CD8-positive, alpha-beta memory T cell (primary cell): ENCODE measurements around the gene PRKCB. TPM values are rescaled to one million over a fixed set of nuclear protein-coding genes. Genes with fewer than 3 reads are reported as not detected.
"Not testable (repeated sequence)": the region's sequence is repeated elsewhere in the genome, so short reads cannot be mapped to it uniquely, and the experiment has no call there.

Experiments
- CTCF ChIA-PET: fragments of 350-600 bp; sonication (Branson Sonifier 250); formaldehyde crosslinking; loops from one replicate; lab custom pipeline; 2021; ENCODE audit warnings: antibody characterized with exemption; lab: Charles Lee
- POLR2A ChIA-PET: fragments of 350-600 bp; sonication (Branson Sonifier 250); formaldehyde crosslinking; loops from one replicate; lab custom pipeline; 2021; ENCODE audit warnings: antibody characterized with exemption; lab: Charles Lee
- DNase-seq, 5 donors: peaks; one replicate each; pipeline versions ENCODE4 v3.0.0 to v3.0.0-alpha.2; 2020 to 2022; ENCODE audit warnings: mixed read lengths in 1 of 5
- H3K27ac ChIP-seq: one replicate; pipeline ENCODE4 v1.7.0; 2013; ENCODE audit warnings: low read depth, mild to moderate bottlenecking, low read length, moderate library complexity
- H3K27me3 ChIP-seq: 2 replicates; pipeline ENCODE4 v1.7.0; 2013; ENCODE audit warnings: low read length, mild to moderate bottlenecking; ENCODE audit not compliant: insufficient read depth, poor library complexity, severe bottlenecking
- H3K36me3 ChIP-seq: 2 replicates; pipeline ENCODE4 v1.7.0; 2013; ENCODE audit warnings: mild to moderate bottlenecking, low read length, moderate library complexity; ENCODE audit not compliant: insufficient read depth
- H3K4me1 ChIP-seq: 2 replicates; pipeline ENCODE4 v1.7.0; 2013; ENCODE audit warnings: mild to moderate bottlenecking, low read length, moderate library complexity; ENCODE audit not compliant: insufficient read depth
- H3K4me3 ChIP-seq: 2 replicates; pipeline ENCODE4 v1.7.0; 2013; ENCODE audit warnings: mild to moderate bottlenecking, low read length
- H3K9me3 ChIP-seq: 2 replicates; pipeline ENCODE4 v1.7.0; 2013; ENCODE audit warnings: mild to moderate bottlenecking, low read length
- H3K27ac Mint-ChIP-seq, 8 donors: one replicate each; pipeline ENCODE4 v1.8.0; 2020 to 2021; ENCODE audit warnings: mixed read lengths in 8 of 8, mild to moderate bottlenecking in 6 of 8, inconsistent platforms in 3 of 8, moderate library complexity in 3 of 8
- H3K27me3 Mint-ChIP-seq, 2 donors: one replicate each; pipeline ENCODE4 v1.8.0; 2020 to 2021; ENCODE audit warnings: mixed read lengths in 2 of 2, mild to moderate bottlenecking in 1 of 2, moderate library complexity in 1 of 2
- H3K36me3 Mint-ChIP-seq, 3 donors: one replicate each; pipeline ENCODE4 v1.8.0; 2020 to 2021; ENCODE audit warnings: mixed read lengths in 3 of 3, inconsistent platforms in 1 of 3, mild to moderate bottlenecking in 1 of 3
- H3K4me1 Mint-ChIP-seq, 3 donors: one replicate each; pipeline ENCODE4 v1.8.0; 2020 to 2021; ENCODE audit warnings: mixed read lengths in 3 of 3, inconsistent platforms in 1 of 3, mild to moderate bottlenecking in 1 of 3
- H3K4me3 Mint-ChIP-seq, 7 donors: one replicate each; pipeline ENCODE4 v1.8.0; 2020 to 2021; ENCODE audit warnings: mixed read lengths in 7 of 7, mild to moderate bottlenecking in 6 of 7, moderate library complexity in 4 of 7, inconsistent platforms in 2 of 7
- H3K9me3 Mint-ChIP-seq, 5 donors: one replicate each; pipeline ENCODE4 v1.8.0; 2020 to 2022; ENCODE audit warnings: mixed read lengths in 5 of 5, mild to moderate bottlenecking in 3 of 5, moderate library complexity in 2 of 5, inconsistent platforms in 1 of 5
- polyA plus RNA-seq: library from polyadenylated mRNA; unstranded; fragments of 300-500 nt; fragmentation: Illumina TruSeq; gene quantifications from one replicate; pipeline ENCODE4 v1.2.3, GENCODE V29; 2021
- total RNA-seq, 2 experiments: library from RNA; stranded (reverse); gene quantifications; one replicate each; pipeline ENCODE4 v1.2.3, GENCODE V29; 2021

Gene PRKCB
- total and polyA plus RNA-seq, 3 experiments from 2014 or later = 96.5 to 136 (median 98.2) TPM

- H3K27me3 Mint-ChIP-seq, CTCF ChIA-PET, H3K9me3 ChIP-seq, H3K36me3 ChIP-seq, H3K4me3 Mint-ChIP-seq, H3K4me3 ChIP-seq, H3K27ac ChIP-seq, H3K27ac Mint-ChIP-seq, H3K27me3 ChIP-seq, POLR2A ChIA-PET, DNase-seq, H3K9me3 Mint-ChIP-seq: not testable (repeated sequence)
- Mint-ChIP-seq H3K4me1 (peaks cover 50 to 72% (median 66%) of the 10 kb centered on the region in 3 donors), H3K36me3 (peaks cover 11 to 27% (median 21%) of the 10 kb centered on the region in 3 donors)
- peaks cover 11% of the 10 kb centered on the region for H3K4me1 ChIP-seq
Observed at GRCh38 chr16:23916552-23916951, 80.8 kb downstream of the PRKCB start.

- Mint-ChIP-seq H3K36me3 (peaks cover 10 to 23% (median 21%) of the 10 kb centered on the region in 3 donors), H3K9me3 (no peaks in the 10 kb centered on the region), H3K27ac (peak overlapping the region in 1 of 8 donors; percentile 69), H3K4me3 (no peak overlapping the region), H3K4me1 (peaks cover 57 to 78% (median 76%) of the 10 kb centered on the region in 3 donors), H3K27me3 (no peaks in the 10 kb centered on the region)
- Histone ChIP-seq H3K27me3 (no peaks in the 10 kb centered on the region), H3K4me3 (no peak overlapping the region), H3K36me3 (no peaks in the 10 kb centered on the region), H3K27ac (no peak overlapping the region), H3K4me1 (peaks cover 11% of the 10 kb centered on the region), H3K9me3 (no peaks in the 10 kb centered on the region)
- ChIA-PET POLR2A (no interaction called here), CTCF (no interaction called here)
- no peak for DNase-seq
Observed at GRCh38 chr16:23917621-23918020, 81.8 kb downstream of the PRKCB start.

DNA sequence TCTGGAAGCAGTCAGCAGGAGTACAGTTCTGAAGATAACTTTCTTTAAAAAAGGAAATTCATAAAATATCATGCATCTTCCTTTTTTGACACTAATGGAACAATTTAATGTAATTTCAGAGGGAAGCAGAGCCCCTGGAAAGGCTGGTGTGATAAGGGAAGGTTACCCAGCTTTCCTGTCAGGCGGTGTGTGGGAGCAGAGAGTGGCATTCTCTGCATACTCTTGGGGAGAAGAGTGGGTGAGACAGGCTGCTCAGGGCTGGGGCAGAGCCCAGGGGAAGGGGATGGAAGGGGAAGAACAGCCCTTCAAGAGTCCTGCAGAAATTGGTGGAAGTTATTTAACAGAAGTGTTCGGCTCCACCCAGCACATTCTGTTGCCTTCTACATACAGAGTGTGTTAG lies 84.7 kb downstream of the PRKCB start:
- POLR2A ChIA-PET = no interaction called here
- H3K9me3 ChIP-seq = no peaks in the 10 kb centered on the region
- H3K4me3 ChIP-seq = no peak overlapping the region
- peak overlapping the region in 1 of 7 donors; percentile 75 for H3K4me3 Mint-ChIP-seq
- no peaks in the 10 kb centered on the region for H3K36me3 ChIP-seq
- H3K4me1 ChIP-seq = peaks cover 11% of the 10 kb centered on the region
- no peaks in the 10 kb centered on the region for H3K27me3 Mint-ChIP-seq
- no peak overlapping the region for H3K27ac ChIP-seq
- peaks cover 18 to 24% (median 21%) of the 10 kb centered on the region in 3 donors for H3K36me3 Mint-ChIP-seq
- no peaks in the 10 kb centered on the region for H3K9me3 Mint-ChIP-seq
- peaks cover 52 to 83% (median 78%) of the 10 kb centered on the region in 3 donors for H3K4me1 Mint-ChIP-seq
- H3K27ac Mint-ChIP-seq = peak overlapping the region in 1 of 8 donors; percentile 43
- no peak for DNase-seq
- no peaks in the 10 kb centered on the region for H3K27me3 ChIP-seq
- CTCF ChIA-PET = no interaction called here

DNA sequence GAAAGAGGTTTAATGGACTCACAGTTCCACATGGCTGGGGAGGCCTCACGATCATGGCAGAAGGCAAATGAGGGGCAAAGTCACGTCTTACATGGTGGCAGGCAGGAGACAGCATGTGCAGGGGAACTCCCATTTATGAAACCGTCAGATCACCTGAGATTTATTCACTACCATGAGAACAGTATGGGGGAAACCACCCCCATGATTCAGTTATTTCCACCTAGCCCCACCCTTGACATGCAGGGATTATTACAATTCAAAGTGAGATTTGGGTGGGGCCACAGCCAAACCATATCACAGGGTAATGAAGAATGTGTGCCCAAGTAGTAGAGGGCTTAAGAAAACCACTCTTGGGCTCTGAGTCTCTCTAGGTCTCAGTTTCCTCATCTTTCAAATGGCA lies 85.1 kb downstream of the PRKCB start:
- CTCF ChIA-PET = interaction anchor here (1.4 kb wide), 1 partner anchor 89 kb away, joined by 5 read pairs; no protein-coding TSS in a partner anchor
- H3K4me3 ChIP-seq = no peak overlapping the region
- Mint-ChIP-seq H3K27ac (peak overlapping the region in 3 of 8 donors; percentile 10 to 43 (median 24)), H3K9me3 (no peaks in the 10 kb centered on the region), H3K4me1 (peaks cover 51 to 85% (median 81%) of the 10 kb centered on the region in 3 donors), H3K36me3 (peaks cover 21 to 27% (median 25%) of the 10 kb centered on the region in 3 donors), H3K27me3 (no peaks in the 10 kb centered on the region), H3K4me3 (no peak overlapping the region)
- DNase-seq = no peak
- POLR2A ChIA-PET = no interaction called here
- peaks cover 11% of the 10 kb centered on the region for H3K4me1 ChIP-seq
- no peaks in the 10 kb centered on the region for H3K36me3 ChIP-seq
- no peak overlapping the region for H3K27ac ChIP-seq
- no peaks in the 10 kb centered on the region for H3K9me3 ChIP-seq
- H3K27me3 ChIP-seq = no peaks in the 10 kb centered on the region

GRCh38 chr16:23922406-23922805 lies 86.6 kb downstream of the PRKCB start:
- H3K27me3 ChIP-seq = no peaks in the 10 kb centered on the region

GRCh38 chr16:23924128-23924527 lies 88.3 kb downstream of the PRKCB start:
- Mint-ChIP-seq H3K27ac (peak overlapping the region in 3 of 8 donors; percentile 41 to 71 (median 54)), H3K36me3 (peaks cover 19 to 22% (median 19%) of the 10 kb centered on the region in 3 donors)
- CTCF ChIA-PET = no interaction called here

More at GRCh38 chr16:23922406-23922805, 86.6 kb downstream of the PRKCB start:
- Histone ChIP-seq H3K36me3 (no peaks in the 10 kb centered on the region), H3K4me3 (no peak overlapping the region), H3K27ac (no peak overlapping the region), H3K4me1 (peaks cover 11% of the 10 kb centered on the region), H3K9me3 (no peaks in the 10 kb centered on the region)
- CTCF ChIA-PET = interaction anchor here (1.4 kb wide), 1 partner anchor 88 kb away, joined by 5 read pairs; no protein-coding TSS in a partner anchor
- DNase-seq = no peak
- no peaks in the 10 kb centered on the region for H3K9me3 Mint-ChIP-seq
- no peaks in the 10 kb centered on the region for H3K27me3 Mint-ChIP-seq
- peaks cover 54 to 83% (median 78%) of the 10 kb centered on the region in 3 donors for H3K4me1 Mint-ChIP-seq
- H3K27ac Mint-ChIP-seq = peak overlapping the region in 2 of 8 donors; percentile 29 to 48
- POLR2A ChIA-PET = no interaction called here
- H3K4me3 Mint-ChIP-seq = no peak overlapping the region
- H3K36me3 Mint-ChIP-seq = peaks cover 20 to 25% (median 21%) of the 10 kb centered on the region in 3 donors

GRCh38 chr16:23927796-23928195 lies 92.0 kb downstream of the PRKCB start:
- Mint-ChIP-seq H3K36me3 (peaks cover 4 to 21% (median 19%) of the 10 kb centered on the region in 3 donors), H3K27ac (peak overlapping the region in 4 of 8 donors; percentile 44 to 73 (median 62)), H3K9me3 (no peaks in the 10 kb centered on the region), H3K4me1 (peaks cover 57 to 85% (median 80%) of the 10 kb centered on the region in 3 donors), H3K27me3 (no peaks in the 10 kb centered on the region), H3K4me3 (no peak overlapping the region)
- Histone ChIP-seq H3K4me3 (no peak overlapping the region), H3K36me3 (peaks cover 5% of the 10 kb centered on the region), H3K9me3 (no peaks in the 10 kb centered on the region), H3K4me1 (no peaks in the 10 kb centered on the region), H3K27ac (no peak overlapping the region), H3K27me3 (no peaks in the 10 kb centered on the region)
- ChIA-PET POLR2A (no interaction called here), CTCF (no interaction called here)
- no peak for DNase-seq

More at GRCh38 chr16:23924128-23924527, 88.3 kb downstream of the PRKCB start:
- DNase-seq = no peak
- no peaks in the 10 kb centered on the region for H3K27me3 Mint-ChIP-seq
- peaks cover 11% of the 10 kb centered on the region for H3K4me1 ChIP-seq
- no peak overlapping the region for H3K4me3 ChIP-seq
- no peaks in the 10 kb centered on the region for H3K27me3 ChIP-seq
- H3K4me1 Mint-ChIP-seq = peaks cover 59 to 90% (median 83%) of the 10 kb centered on the region in 3 donors
- H3K9me3 Mint-ChIP-seq = no peaks in the 10 kb centered on the region
- H3K36me3 ChIP-seq = no peaks in the 10 kb centered on the region
- no peaks in the 10 kb centered on the region for H3K9me3 ChIP-seq
- POLR2A ChIA-PET = no interaction called here
- H3K27ac ChIP-seq = no peak overlapping the region
- peak overlapping the region in 1 of 7 donors; percentile 18 for H3K4me3 Mint-ChIP-seq

- CTCF ChIA-PET = interaction anchor here (2.5 kb wide), 1 partner anchor 14 kb away, joined by 9 read pairs; no protein-coding TSS in a partner anchor
- no peak for DNase-seq
- Histone ChIP-seq H3K4me3 (no peak overlapping the region), H3K4me1 (no peaks in the 10 kb centered on the region), H3K36me3 (peaks cover 5% of the 10 kb centered on the region), H3K27me3 (no peaks in the 10 kb centered on the region), H3K9me3 (no peaks in the 10 kb centered on the region), H3K27ac (no peak overlapping the region)
- no peak overlapping the region for H3K4me3 Mint-ChIP-seq
- no peaks in the 10 kb centered on the region for H3K9me3 Mint-ChIP-seq
- peak overlapping the region in 3 of 8 donors; percentile 23 to 94 (median 61) for H3K27ac Mint-ChIP-seq
- no peaks in the 10 kb centered on the region for H3K27me3 Mint-ChIP-seq
- peaks cover 4 to 21% (median 21%) of the 10 kb centered on the region in 3 donors for H3K36me3 Mint-ChIP-seq
- POLR2A ChIA-PET = no interaction called here
- H3K4me1 Mint-ChIP-seq = peaks cover 67 to 85% (median 80%) of the 10 kb centered on the region in 3 donors
Observed at GRCh38 chr16:23929237-23929636, 93.5 kb downstream of the PRKCB start.
